ENCODE measurements around the gene CCT2. TPM values are rescaled to one million over a fixed set of nuclear protein-coding genes. Genes with fewer than 3 reads are reported as not detected.

CCT2 gene
- total and polyA plus RNA-seq, 2 of the 13 experiments (the other 11 are each of a cell fraction or from before 2014, with no cell fraction given), result 209 to 388 TPM

GRCh38 chr12:69585189-69586062 is at the start of gene CCT2 (continued):
- TF ChIP-seq RERE (CRISPR knock-in tag; IDR thresholded peaks at IDR 0.05; ENCODE audit: low read depth) (no peak; the same call in 1 of the 2 replicates), ATF1 (CRISPR knock-in tag; IDR thresholded peaks at IDR 0.05) (peak; percentile 89), RFX1 (IDR thresholded peaks at IDR 0.05) (peak; percentile 60; the same call in 1 of the 2 replicates), HDAC1 (CRISPR knock-in tag; IDR thresholded peaks at IDR 0.05) (peak; percentile 97), SP5 (CRISPR knock-in tag; IDR thresholded peaks at IDR 0.05; ENCODE audit: borderline replicate concordance, low read depth) (peak; percentile 30; the same call in 1 of the 2 replicates), ZNF33A (CRISPR knock-in tag; IDR thresholded peaks at IDR 0.05; ENCODE audit: borderline replicate concordance) (no peak), RFXAP (CRISPR knock-in tag; IDR thresholded peaks at IDR 0.05; ENCODE audit: borderline replicate concordance) (peak; percentile 76; the same call in 1 of the 2 replicates), ZNF441 (CRISPR knock-in tag; IDR thresholded peaks at IDR 0.05; ENCODE audit: borderline replicate concordance) (peak; percentile 83; the same call in 1 of the 2 replicates), AGO2 (optimal IDR thresholded peaks at IDR 0.05; ENCODE audit: low read depth, low read length) (peak; percentile 97), ZNF746 (CRISPR knock-in tag; IDR thresholded peaks at IDR 0.05) (no peak), ZBTB33 (CRISPR knock-in tag; IDR thresholded peaks at IDR 0.05) (no peak), ZNF430 (CRISPR knock-in tag; IDR thresholded peaks at IDR 0.05) (peak; percentile 79; the same call in 1 of the 2 replicates), SP1 (IDR thresholded peaks at IDR 0.05) (no peak), SP1 (CRISPR knock-in tag; IDR thresholded peaks at IDR 0.05) (peak; percentile 82), ZSCAN25 (CRISPR knock-in tag; IDR thresholded peaks at IDR 0.05) (peak; percentile 78; the same call in 1 of the 2 replicates), ELF3 (CRISPR knock-in tag; IDR thresholded peaks at IDR 0.05) (peak; percentile 7; the same call in 1 of the 2 replicates), ZNF605 (CRISPR knock-in tag; IDR thresholded peaks at IDR 0.05) (peak; percentile 95), FOXK1 (CRISPR knock-in tag; IDR thresholded peaks at IDR 0.05; ENCODE audit: borderline replicate concordance, low read depth) (peak; percentile 38; the same call in 1 of the 2 replicates)
- TF ChIP-seq, protein P1, sequence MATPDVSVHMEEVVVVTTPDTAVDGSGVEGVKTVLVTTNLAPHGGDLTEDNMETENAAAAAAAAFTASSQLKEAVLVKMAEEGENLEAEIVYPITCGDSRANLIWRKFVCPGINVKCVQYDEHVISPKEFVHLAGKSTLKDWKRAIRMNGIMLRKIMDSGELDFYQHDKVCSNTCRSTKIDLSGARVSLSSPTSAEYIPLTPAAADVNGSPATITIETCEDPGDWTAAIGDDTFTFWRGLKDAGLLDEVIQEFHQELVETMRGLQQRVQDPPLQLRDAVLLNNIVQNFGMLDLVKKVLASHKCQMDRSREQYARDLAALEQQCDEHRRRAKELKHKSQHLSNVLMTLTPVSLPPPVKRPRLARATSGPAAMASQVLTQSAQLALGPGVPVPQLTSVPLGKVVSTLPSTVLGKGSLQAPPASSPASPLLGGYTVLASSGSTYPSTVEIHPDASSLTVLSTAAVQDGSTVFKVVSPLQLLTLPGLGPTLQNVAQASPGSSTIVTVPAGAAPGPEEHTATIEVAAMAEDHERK (CRISPR knock-in tag; IDR thresholded peaks at IDR 0.05; ENCODE audit: low read depth), result peak; percentile 58
